ENCODE measurements around the gene ARL13A. TPM values are rescaled to one million over a fixed set of nuclear protein-coding genes. Genes with fewer than 3 reads are reported as not detected.

Gene ARL13A
- total RNA-seq, 1 experiment from 2014 or later = not detected

GRCh38 chrX:100994352-100995281 is 25.1 kb downstream of the ARL13A start:
- intact Hi-C loops (cut with micrococcal nuclease; ENCODE audit: unreplicated experiment) = loop anchor here (1.0 to 5.0 kb wide), 3 partner anchors 13 to 97 kb away; no protein-coding TSS in a partner anchor
- TF ChIP-seq EZH2 (IDR thresholded peaks at IDR 0.05; ENCODE audit: low read depth) (no peak), CTCF (conservative IDR thresholded peaks at IDR 0.05) (no peak)
- POLR2A ChIA-PET (ENCODE audit: unreplicated experiment) = no interaction called here

GRCh38 chrX:100995469-100995868 is 26.0 kb downstream of the ARL13A start:
- H3F3A ChIP-seq (ENCODE audit: insufficient read depth, low read depth) = peaks cover 24% of the 10 kb centered on the region
- no peak overlapping the region for H3K4me3 ChIP-seq
- POLR2A ChIA-PET (ENCODE audit: unreplicated experiment) = no interaction called here
- no peaks in the 10 kb centered on the region for H3K27me3 ChIP-seq (ENCODE audit: insufficient read depth, low read depth)
- no peaks in the 10 kb centered on the region for H3K79me2 ChIP-seq (ENCODE audit: low read depth)
- H2AFZ ChIP-seq = no peak overlapping the region
- H3K4me1 ChIP-seq (replicated peaks; ENCODE audit: insufficient read depth) = peaks cover 36% of the 10 kb centered on the region
- no peaks in the 10 kb centered on the region for H4K20me1 ChIP-seq (ENCODE audit: insufficient read depth)
- intact Hi-C loops (cut with micrococcal nuclease; ENCODE audit: unreplicated experiment) = loop anchor here (5.0 kb wide), 1 partner anchor 98 kb away; no protein-coding TSS in a partner anchor
- CTCF ChIA-PET = no interaction called here
- peak overlapping the region; percentile 49; the same call in 1 of the 2 replicates for H3K4me2 ChIP-seq
- peak overlapping the region; percentile 71 for H3K27ac ChIP-seq
- no peaks in the 10 kb centered on the region for H3K9me3 ChIP-seq (ENCODE audit: insufficient read depth, low read depth)
- no peaks in the 10 kb centered on the region for H3K9me2 ChIP-seq (ENCODE audit: insufficient read depth)
- no TSS peak for BruUV-seq (replicated peaks)
- H3K36me3 ChIP-seq (ENCODE audit: low read depth) = no peaks in the 10 kb centered on the region
- DNase-seq = peak; percentile 28 to 74
- TF ChIP-seq CTCF (conservative IDR thresholded peaks at IDR 0.05) (no peak), EZH2 (IDR thresholded peaks at IDR 0.05; ENCODE audit: low read depth) (no peak)

More at GRCh38 chrX:100994352-100995281, 25.1 kb downstream of the ARL13A start:
- peak; percentile 34 to 91 for DNase-seq
- H3K4me2 ChIP-seq = peak overlapping the region; percentile 49
- H3K27me3 ChIP-seq (ENCODE audit: insufficient read depth, low read depth) = no peaks in the 10 kb centered on the region
- CTCF ChIA-PET = no interaction called here
- H3K27ac ChIP-seq = peak overlapping the region; percentile 71
- no peaks in the 10 kb centered on the region for H3K9me2 ChIP-seq (ENCODE audit: insufficient read depth)
- peaks cover 36% of the 10 kb centered on the region for H3K4me1 ChIP-seq (replicated peaks; ENCODE audit: insufficient read depth)
- H4K20me1 ChIP-seq (ENCODE audit: insufficient read depth) = no peaks in the 10 kb centered on the region
- peaks cover 24% of the 10 kb centered on the region for H3F3A ChIP-seq (ENCODE audit: insufficient read depth, low read depth)
- BruUV-seq (replicated peaks) = no TSS peak
- no peaks in the 10 kb centered on the region for H3K36me3 ChIP-seq (ENCODE audit: low read depth)
- no peak overlapping the region for H2AFZ ChIP-seq
- H3K79me2 ChIP-seq (ENCODE audit: low read depth) = no peaks in the 10 kb centered on the region
- no peaks in the 10 kb centered on the region for H3K9me3 ChIP-seq (ENCODE audit: insufficient read depth, low read depth)
- no peak overlapping the region for H3K4me3 ChIP-seq

- Histone ChIP-seq H3K4me3 (no peak overlapping the region), H3K36me3 (ENCODE audit: low read depth) (no peaks in the 10 kb centered on the region), H3K27me3 (ENCODE audit: insufficient read depth, low read depth) (no peaks in the 10 kb centered on the region), H3F3A (ENCODE audit: insufficient read depth, low read depth) (peaks cover 11% of the 10 kb centered on the region), H2AFZ (no peak overlapping the region), H3K4me2 (no peak overlapping the region), H4K20me1 (ENCODE audit: insufficient read depth) (no peaks in the 10 kb centered on the region), H3K4me1 (replicated peaks; ENCODE audit: insufficient read depth) (peaks cover 17% of the 10 kb centered on the region), H3K9me3 (ENCODE audit: insufficient read depth, low read depth) (no peaks in the 10 kb centered on the region), H3K9me2 (ENCODE audit: insufficient read depth) (no peaks in the 10 kb centered on the region), H3K79me2 (ENCODE audit: low read depth) (no peaks in the 10 kb centered on the region), H3K27ac (no peak overlapping the region)
- POLR2A ChIA-PET (ENCODE audit: unreplicated experiment) = no interaction called here
- no peak for DNase-seq
- BruUV-seq (replicated peaks) = no TSS peak
- intact Hi-C loops (cut with micrococcal nuclease; ENCODE audit: unreplicated experiment) = loop anchor here (5.0 kb wide), 1 partner anchor 102 kb away; no protein-coding TSS in a partner anchor
- CTCF ChIA-PET = no interaction called here
- TF ChIP-seq CTCF (conservative IDR thresholded peaks at IDR 0.05) = no peak
- TF ChIP-seq EZH2 (IDR thresholded peaks at IDR 0.05; ENCODE audit: low read depth) = no peak
These were observed 29.9 kb downstream of the ARL13A start for GRCh38 chrX:100999451-100999850.

Measured in PC-9 (cell line).